Activated CD8-positive, alpha-beta memory T cell treated with anti-CD3 and anti-CD28 coated beads, Interleukin-2, amount 50 U/mL, for 24 hours (primary cell): ENCODE data around the gene CLPTM1L.
"Not testable (repeated sequence)": the region's sequence is repeated elsewhere in the genome, so short reads cannot be mapped to it uniquely, and the experiment has no call there.

Source experiments
- DNase-seq: peaks from one replicate; pipeline ENCODE4 v3.0.0-alpha.2; 2020; ENCODE audit errors: extremely low read depth

The CLPTM1L gene

DNA sequence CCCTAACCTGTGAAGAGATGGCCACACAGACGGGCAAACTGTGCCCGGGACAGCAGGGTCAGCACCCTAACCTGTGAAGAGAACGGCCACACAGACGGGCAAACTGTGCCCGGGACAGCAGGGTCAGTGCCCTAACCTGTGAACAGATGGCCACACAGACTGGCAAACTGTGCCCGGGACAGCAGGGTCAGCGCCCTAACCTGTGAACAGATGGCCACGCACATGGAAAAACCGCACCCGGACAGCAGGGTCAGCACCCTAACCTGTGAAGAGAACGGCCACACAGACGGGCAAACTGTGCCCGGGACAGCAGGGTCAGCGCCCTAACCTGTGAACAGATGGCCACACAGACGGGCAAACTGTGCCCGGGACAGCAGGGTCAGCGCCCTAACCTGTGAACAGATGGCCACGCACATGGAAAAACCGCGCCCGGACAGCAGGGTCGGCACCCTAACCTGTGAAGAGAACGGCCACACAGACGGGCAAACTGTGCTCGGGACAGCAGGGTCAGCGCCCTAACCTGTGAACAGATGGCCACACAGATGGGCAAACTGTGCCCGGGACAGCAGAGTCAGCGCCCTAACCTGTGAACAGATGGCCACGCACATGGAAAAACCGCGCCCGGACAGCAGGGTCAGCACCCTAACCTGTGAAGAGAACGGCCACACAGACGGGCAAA is 5.6 kb downstream of the CLPTM1L start:
- DNase-seq = not testable (repeated sequence)

GRCh38 chr5:1338506-1339070 is 6.3 kb downstream of the CLPTM1L start:
- DNase-seq = no peak

DNA sequence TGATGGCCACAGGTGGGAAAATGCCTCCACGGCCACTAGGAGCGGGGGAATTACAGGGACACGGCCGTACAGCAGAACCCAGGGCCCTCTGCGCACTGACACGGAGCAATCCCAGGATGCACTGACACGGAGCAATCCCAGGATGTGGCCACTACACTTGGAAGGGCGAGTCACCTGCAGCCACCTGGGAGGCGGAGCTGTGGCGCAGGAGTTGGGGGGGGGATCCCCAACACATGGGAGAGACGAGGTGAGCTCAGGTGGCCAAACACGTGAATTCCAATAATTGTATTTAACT is 6.8 kb downstream of the CLPTM1L start:
- DNase-seq = no peak

DNA sequence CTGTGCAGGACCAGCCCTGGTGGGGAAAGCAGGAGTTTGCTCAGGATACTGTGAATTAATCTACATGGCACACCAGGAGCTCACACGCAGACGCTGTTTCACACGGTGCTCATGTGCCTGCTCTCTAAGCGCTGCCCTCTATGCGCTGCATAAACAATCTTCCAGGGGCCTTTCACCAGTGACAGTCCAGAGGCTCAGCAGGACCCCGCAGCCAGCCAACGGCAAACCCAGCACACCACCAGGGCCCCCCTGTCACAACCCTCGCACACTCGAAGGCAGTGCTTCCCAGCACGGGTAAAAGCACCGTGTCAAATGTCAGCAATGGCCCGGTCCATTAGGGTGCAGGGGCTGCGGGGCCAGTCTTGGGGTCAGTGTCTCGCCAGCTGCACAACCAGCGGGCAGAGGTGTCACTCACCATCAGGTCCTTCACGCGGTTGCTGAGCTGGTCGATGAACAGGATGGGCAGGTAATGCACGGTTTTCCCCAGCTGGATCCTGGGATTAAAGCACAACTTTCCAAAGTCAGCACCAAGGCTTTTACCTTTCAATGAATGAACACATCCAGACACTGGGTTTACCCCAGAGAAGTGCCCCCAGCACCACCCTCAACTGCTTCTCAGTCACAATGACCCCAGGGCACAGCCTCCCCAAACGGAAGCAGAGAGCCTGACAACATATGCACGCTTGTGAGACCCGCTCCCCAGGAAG is 7.3 kb downstream of the CLPTM1L start:
- DNase-seq = no peak

GRCh38 chr5:1336749-1337488 is 8.0 kb downstream of the CLPTM1L start:
- no peak for DNase-seq

- no peak for DNase-seq
Measured at GRCh38 chr5:1336106-1336561, 8.8 kb downstream of the CLPTM1L start.

GRCh38 chr5:1335540-1336095 is 9.3 kb downstream of the CLPTM1L start:
- no peak for DNase-seq

DNA sequence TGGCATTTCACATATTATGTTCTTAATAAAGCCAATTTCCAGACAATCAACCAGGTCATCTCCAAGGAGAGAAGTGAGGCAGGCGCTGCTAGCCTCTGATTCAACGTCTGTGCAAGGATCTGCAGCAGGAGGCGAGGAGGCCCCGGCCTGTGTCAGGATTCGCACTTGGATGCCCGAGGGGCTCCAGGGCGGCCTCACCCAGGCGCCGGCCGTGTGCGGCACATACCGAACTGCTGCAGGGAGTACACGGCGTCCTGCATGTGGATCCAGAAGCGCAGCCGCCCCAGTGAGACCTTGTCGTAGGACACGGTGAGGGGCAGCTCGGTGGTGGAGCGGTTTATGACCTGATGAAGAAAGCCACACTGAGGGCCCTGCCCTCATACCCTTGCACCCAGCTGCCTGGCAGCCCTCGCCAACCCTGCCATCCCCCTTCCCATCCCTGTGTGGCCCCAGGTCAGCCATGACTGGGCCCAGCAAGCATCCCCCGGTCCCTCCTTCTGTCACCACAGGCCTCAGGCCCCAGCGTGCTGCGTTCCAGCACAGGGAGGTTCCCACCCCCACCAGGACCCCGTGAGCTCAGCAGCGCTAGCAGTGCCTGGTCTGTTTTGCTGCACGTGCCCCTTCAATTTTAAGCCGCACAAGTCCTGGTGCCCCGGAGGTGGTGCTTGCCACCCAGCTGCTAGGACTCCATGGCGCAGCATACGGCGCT is 9.9 kb downstream of the CLPTM1L start:
- no peak for DNase-seq

GRCh38 chr5:1333986-1334385 is 10.9 kb downstream of the CLPTM1L start:
- DNase-seq = no peak

- DNase-seq = not testable (repeated sequence)
Measured at GRCh38 chr5:1333286-1333685, 11.6 kb downstream of the CLPTM1L start.

DNA sequence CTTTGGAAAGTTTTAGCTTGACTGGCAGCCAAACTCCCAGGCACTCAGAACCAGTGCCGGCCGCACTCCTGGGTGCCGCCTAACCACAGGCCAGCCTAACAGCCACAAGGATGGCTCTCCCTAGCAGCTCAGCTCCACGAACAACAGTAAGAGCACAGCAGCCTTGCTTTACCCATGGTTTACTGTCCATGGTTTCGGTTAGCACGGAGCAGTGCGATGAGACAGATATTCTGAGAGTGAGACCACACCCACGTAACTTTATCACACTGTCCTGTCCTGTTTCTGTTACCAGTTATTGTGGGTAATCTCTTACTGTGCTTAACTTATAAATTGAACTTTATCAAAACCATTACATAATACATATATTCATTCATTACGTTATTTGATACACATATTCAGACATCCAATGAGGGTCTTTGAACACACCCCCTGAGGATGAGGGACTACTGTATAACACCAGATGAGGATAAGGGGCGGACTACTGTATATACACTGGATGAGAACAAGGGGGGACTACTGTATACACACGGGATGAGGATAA is 12.4 kb downstream of the CLPTM1L start:
- DNase-seq = no peak

- DNase-seq = no peak
Measured at GRCh38 chr5:1331861-1332405, 13.0 kb downstream of the CLPTM1L start.

GRCh38 chr5:1330847-1331831 is 13.8 kb downstream of the CLPTM1L start:
- DNase-seq = no peak

DNA sequence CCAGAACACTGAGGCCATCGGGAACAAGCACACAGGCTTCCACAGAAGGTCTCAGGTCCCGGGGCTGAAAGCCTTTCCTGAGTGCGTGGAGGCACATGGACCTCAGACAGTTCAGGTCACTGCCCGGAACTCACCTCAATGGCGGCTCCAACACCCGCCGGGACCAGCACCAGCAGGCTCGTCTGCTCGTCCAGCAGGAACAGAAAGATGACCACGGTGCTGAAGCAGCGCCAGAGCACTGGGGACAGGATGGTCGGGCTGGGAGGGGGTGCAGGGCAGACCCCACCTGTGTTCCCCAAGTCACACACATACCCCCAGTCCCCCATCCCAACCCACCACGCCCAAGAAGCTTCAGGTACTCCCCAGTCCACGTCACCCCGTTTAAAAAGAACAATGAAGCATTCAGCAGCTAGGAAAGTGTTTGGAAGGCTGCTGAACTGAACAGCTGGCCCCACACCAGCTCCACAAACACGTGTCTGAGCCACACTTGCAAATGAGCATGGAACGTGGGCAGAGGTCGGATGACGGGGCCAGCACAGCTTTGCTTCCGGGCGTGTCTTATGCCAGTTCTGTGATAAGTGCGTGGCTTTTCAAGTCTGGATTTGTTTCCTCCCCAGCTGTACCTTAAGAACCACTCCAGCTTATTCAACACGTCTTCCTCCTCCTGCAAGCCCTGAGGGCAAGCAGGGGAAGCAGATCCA is 14.6 kb downstream of the CLPTM1L start:
- DNase-seq = no peak

DNA sequence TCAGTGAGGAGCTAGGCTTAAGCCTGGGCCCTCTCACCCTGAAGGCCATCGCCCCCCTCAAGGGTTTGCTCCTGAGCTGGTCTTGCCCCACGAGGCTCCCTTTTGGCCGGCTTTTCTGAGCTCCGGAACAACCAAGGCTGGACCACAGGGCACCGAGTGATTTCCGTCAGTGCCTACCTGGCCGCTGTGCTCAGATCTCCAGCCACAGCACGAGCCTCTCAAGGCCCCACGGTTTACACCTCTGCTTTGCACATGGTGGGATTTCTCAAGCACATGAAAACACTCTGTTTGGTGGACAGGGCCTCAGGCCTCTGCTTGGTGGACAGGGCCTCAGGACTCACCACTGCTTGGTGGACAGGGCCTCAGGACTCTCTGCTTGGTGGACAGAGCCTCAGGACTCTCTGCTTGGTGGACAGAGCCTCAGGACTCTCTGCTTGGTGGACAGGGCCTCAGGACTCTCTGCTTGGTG is 15.8 kb downstream of the CLPTM1L start:
- no peak for DNase-seq

GRCh38 chr5:1328237-1329110 is 16.4 kb downstream of the CLPTM1L start:
- not testable (repeated sequence) for DNase-seq

GRCh38 chr5:1326901-1327756 is 17.8 kb downstream of the CLPTM1L start:
- not testable (repeated sequence) for DNase-seq
